Measurements from ENCODE around the gene COMMD10.

- TF ChIP-seq CTCF (IDR thresholded peaks at IDR 0.05) (no peak), POLR2A (IDR thresholded peaks at IDR 0.05) (no peak)
Observed at GRCh38 chr5:116329503-116329902, 244.7 kb downstream of the COMMD10 start.
